HG03135 (cell line): ENCODE data around the gene FBRSL1.

ENCODE experiments used
- ATAC-seq: cut with Tn5 transposase; IDR thresholded peaks from one replicate; pipeline ENCODE4 v1.9.1; 2021; ENCODE audit warnings: mild to moderate bottlenecking, moderate library complexity; ENCODE audit not compliant: unreplicated experiment

FBRSL1 gene

DNA sequence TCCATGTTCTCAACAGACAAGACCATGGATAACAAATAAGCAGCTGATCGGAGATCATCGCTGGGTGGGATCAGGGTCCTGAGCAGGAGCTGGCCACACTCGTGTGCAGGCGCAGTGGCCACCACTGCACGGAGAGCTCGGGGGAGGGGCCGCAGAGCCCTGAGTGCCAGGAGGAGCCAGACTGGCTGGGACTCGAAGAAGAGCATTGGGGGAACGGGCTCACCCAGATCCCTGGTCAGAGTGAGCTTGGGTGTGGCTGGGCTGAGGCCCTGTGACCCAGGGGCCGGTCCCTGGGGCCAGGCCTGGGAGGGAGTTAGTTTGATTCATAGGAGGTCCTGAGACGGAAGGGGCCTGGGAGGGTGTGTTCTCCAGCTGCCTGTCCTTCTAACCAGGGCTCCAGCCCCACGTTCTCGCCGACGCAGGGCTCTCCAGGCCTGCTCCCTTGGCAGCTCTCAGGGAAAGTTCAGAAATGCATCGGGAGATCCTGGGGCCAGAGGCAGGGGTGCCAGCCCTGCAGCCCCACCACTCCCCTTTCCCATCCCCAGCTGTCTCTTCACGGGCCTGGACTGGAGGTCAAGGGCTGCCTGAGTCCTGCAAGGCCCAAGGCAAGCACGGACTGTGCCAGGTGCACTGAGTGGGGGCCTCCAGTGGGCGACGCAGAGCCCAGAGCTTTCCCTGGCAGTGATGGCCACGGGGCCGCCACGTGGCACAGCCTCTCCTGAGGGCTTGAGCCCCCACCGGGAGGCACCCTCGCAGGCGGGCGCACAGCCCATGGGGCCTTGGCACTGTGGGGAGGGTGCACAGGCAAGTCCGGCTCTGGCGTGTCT lies 48.1 kb downstream of the FBRSL1 start:
- ATAC-seq: no peak

DNA sequence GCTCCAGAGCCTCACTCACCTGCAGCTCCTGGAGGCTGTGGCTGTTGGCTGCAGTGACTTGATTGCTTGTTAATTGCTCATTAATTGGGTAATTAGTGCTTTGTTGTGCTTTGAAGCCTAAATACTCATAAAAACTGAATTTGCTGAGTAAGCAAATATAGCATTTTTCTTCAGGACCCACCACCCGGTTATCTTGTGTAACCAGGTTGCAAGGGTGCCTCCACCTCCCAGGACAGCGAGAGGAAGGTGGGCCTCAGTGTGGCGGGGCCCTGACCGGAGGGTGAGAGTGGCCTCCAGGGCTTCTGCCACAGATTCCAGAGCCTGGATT lies 48.7 kb downstream of the FBRSL1 start:
- no peak for ATAC-seq

DNA sequence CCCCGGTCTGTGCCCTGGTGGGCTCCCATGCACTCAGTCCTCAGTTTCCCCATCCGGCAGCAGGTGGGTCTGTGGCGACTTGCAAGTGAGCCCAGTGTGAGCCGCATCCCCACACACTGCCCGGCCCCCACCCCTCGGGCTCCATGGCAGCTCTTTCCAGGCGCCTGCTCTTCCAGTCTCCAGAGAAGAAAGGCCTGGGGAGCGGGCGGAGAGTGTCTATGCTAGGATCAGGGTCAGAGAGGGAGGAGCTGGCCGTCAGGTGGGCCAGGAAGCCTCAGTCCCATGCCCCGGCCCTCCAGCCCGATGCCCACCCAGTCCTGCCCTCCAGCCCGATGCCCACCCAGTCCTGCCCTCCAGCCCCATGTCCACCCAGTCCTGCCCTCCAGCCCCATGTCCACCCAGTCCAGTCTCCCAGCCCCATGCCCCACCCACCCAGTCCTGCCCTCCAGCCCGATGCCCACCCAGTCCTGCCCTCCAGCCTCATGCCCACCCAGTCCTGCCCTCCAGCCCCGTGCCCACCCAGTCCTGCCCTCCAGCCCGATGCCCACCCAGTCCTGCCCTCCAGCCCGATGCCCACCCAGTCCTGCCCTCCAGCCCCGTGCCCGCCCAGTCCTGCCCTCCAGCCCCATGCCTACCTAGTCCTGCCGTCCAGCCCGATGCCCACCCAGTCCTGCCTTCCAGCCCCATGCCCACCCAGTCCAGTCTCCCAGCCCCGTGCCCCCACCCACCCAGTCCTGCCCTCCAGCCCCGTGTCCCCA lies 49.2 kb downstream of the FBRSL1 start:
- no peak for ATAC-seq

DNA sequence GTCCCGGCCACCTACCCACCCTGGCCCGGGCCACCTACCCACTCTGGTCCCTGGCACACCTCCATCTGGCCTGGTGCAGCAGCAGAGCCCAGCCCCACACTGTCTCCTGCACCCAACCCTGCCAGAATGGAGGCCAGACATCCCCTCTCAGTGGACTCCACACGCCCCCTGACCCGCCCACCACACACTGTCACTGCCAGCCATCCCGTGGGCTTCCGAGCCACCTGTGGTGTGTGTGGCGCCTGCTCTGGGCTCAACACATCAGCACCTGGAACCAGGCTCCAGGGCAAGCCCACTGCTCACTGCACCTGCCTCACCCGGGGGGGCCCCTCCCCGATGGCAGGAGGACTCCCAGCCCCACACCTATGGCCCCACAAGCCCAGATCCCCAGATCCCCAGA lies 50.5 kb downstream of the FBRSL1 start:
- ATAC-seq: no peak

DNA sequence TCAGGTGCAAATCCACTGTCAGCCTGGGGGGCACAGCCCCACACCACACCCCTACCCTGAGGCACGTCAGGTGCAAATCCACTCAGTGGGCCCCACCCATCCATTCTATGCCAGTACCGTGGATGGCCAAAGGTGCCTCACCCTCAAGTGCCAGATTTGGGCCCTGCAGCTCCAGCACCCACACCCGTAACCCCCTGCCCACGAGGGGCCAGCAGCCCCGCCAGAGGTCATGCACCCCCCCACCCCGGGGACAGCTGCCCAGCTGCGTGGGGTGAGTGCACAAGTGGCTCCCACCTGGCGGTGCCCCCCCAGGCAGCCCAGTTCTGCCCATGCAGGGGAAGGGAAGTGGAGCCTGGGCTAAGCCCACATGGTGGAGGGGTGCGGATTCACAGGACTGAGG lies 51.2 kb downstream of the FBRSL1 start:
- ATAC-seq: no peak

DNA sequence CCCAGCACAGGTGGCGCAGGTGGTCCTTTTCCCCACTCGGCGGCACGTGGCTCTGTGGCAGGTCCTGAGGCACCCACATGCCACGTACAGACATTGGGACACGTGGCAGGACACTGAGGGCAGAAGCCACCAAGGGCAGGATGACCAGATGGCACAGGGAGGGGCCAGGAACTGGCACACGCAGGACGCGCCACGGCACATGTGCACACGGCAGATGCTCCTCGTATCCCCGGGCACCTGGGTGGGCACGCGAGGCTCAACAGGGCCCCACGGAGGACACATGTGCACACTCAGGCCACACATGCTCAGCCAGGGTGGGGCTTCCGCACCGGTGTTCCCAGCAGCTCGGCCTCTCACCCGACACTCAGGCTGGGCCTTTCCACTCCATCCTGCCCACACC lies 52.0 kb downstream of the FBRSL1 start:
- no peak for ATAC-seq

DNA sequence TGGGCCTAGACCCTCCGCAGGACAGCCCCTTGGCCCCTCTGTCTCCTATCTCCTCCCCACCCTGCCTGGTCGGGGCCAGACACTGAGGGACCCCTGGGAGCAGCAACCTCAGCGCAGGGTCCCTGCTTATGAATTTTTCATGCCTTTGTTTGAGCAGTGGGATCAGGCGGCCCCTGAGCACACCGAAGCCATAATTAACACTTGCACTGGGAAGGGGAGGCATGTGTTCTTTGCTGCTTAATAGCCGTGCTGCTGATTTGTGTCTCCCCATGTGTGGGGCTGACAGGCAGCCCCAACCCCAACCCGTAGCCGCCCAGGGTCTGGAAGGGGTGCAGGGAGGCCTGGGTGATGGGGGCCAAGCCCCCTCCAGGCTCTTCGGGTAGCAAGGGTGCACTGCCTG lies 52.7 kb downstream of the FBRSL1 start:
- no peak for ATAC-seq

DNA sequence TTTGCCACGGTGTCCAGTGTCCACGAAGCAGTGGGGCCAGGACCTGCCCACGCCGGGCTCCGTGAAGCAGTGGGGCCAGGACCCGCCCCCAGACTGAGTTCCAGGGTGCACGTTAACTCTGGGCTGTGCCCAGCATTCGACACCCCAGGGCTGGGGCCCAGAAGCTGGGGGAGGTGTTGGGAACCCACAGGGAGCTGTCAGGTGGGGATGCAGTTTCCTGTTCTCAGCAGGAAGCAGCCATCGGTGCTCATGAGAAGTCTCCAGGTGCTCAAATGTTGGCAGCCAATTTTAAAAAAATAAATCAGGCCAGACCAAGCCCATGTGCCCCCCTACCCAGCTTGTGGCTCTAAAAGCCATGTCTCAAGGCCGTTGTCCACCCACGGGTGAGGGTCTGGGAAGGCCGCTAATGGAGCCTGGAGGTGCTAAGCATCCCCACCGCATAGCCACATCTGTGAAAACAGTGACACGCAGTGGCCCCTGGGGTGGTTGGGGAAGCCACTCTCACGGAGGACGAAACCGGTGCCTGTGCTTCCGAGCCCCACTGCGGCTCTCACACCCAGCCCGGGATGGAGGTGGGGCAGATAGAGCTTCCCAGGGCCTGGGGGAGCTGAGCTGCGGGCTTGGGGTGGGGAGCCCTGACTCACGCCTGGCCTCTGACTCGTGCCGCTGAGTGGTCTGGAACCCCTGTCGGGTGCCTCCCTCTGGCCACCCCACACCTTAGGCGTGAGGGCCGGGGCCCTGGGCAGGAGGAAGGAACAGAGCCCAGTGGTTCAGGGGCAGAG lies 53.5 kb downstream of the FBRSL1 start:
- no peak for ATAC-seq

DNA sequence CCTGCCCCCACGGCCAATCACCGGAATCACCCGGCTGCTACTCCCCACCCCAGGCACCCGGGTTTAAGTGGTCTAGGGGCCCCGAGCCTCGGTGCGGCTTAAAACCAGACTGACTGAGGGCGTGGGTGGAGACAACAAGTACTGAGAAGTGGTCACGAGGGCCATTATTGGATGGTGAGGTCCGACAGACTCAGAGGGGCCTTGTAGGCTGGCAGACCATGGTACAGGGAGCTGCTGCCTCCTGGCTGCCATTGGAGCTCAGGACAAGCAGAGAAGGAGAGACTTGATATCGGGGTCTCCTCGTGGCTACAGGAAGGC lies 54.1 kb downstream of the FBRSL1 start:
- no peak for ATAC-seq

DNA sequence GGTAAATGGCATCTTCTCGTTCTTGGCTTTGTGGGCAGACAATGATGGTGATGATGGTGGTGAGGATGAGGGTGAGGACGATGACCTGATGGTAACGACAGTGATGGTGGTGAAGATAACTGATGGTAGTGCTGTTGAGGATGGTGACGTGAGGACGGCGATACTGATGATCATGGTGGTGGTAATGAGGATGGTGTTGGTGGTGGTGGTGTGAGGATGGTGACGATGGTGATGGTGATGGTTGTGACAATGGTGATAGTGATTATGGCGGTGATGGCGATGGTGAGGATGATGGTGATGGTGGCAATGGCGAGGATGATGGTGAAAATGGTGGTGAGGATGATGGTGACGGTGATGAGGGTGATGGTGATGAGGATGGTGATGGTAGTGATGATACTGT lies 54.5 kb downstream of the FBRSL1 start:
- no peak for ATAC-seq

DNA sequence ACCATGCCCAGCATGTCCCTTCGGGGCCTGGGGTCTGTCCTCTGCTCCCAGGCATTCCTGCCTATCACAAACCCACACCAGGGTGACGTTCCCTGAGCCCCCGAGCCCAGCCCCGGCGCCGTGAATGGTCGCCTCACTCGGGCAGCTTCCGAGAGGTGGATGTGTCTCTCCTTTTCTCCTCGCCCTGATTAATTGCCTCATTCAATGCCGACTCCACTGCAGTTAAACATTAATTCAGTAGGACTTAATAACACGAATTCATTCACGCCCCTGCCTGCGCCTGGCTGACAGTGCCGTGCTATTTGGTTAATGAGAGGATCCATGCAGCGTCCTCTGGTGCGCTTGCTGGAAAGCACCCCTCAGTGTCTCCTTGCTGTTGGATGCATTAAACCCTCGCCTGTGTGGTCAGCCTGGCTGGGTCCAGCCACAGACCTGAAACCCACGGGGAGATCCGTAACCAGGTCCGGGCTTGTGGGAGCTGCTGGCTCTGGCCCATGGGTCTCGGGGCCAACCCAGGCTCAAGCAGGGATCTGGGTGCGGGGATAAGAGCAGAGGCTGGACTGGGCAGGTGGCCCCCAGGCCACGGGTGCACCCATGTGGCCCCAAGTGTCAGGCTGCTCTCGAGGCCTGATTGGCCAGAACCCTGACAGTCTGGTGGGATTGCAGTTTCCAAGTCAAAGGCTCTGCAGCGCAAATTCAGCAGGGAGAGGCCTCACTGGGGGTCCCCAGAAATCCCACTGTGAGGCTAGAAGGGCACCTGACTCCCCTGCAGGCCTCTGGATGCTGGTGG lies 55.4 kb downstream of the FBRSL1 start:
- no peak for ATAC-seq

DNA sequence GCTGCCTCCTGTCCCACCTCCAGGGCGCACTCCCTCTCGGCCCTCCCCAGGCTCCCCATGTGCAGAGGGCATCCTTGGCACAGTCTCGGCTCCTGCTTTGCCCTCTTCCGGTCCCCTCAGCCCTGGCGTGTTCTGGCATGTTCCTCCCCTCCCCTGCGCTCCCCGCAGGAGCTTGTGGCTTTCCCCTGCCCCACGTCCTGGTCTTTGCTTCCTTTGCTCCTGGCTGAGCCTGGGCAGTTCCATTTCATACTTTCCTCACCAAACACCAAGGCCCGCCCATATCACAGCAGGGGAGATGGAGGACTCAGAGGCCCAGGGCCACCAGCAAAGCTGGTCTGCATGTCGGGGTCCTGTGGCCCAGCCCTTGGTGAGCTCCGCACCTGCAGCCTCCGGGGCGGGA lies 56.0 kb downstream of the FBRSL1 start:
- no peak for ATAC-seq

DNA sequence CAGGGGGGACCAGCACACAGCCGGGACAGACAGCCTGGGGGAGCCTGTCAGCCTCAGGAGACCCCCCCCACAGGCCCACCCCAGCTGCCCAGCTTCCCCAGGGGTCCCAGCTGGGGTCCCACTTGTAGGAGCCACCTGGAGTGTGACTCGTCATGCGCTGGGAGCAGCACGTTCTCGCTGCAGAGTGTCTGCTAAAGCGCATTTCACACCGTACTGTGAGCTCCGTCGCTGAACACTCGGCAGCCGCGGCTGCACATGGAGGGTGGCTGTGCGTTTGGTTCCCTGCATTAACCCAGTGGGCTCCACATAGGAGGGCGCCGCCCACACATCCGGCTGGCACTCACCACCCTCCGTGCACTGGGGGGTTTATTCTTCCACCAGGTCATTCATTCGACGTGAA lies 56.7 kb downstream of the FBRSL1 start:
- no peak for ATAC-seq

DNA sequence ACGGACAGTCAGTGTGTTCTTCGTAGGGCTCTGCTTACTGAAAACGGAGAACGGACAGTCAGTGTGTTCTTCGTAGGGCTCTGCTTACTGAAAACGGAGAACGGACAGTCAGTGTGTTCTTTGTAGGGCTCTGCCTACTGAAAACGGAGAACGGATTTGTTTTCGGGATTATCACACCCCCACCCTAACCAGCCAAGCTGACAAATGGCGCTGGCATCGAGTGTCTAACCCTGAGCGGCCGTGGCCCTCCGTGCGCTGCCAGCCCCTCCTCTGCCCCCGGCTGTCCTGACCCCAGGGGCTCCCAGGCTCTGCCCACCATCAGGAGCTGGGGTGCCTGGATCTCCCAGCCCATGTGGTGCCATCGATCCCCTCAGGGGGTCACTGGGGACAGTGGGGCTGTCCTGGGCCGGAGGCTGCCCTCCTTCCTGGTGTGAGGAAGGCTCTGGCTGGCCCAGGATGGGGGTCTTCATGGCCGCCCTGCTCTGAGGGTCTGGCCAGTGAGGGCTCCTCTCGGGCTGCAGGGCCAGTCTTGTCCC lies 57.3 kb downstream of the FBRSL1 start:
- no peak for ATAC-seq

DNA sequence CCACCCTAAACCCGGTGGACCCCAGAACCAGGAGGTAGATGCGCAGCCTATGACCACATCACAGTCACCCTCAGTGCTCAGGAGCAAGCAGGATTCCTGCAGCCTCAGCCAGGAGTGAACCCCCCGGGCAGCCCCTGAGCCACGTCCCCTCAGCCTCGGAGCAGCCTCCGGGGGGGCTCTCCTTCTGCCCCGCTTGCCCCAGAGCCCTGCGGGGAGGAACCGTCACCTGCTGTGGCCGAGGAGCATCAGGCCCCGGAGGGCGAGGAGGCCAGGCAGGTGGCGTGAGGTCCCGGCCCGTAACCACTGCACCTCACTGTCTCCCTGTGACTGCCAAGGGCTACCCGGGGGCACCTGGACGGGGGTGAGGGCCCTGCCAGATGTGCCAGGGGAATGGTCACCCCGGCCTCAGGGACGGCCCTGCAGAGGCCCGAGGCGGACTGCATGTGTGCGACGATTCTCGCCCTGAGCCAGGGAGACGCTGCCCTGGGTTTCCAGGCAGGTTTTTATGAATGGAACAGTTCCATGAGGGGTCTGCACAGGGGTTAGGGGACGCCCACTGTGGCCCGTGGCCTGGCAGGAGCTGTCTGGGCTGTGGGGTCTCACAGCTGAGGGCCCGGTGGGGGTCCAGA lies 58.6 kb downstream of the FBRSL1 start:
- ATAC-seq: no peak

DNA sequence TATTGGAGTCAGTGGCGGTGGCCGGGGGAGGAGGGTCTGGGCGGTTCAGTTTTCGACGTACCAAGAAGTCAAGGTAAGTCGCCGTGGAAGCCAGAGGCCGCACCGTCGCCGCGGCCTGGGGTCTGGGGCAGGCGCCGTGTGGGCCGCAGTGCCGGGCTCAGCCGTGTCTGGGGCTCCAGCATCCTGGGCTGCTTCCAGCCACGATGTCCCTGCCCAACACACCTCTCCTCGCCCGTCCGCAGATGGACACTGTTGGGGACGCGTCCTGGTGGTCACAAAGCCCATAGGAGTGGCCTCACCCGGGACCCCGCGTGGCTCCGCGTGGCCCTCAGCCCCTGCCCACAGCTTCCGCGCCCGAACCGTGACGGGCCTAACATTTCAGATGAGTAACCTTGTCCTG lies 59.1 kb downstream of the FBRSL1 start:
- ATAC-seq: no peak

DNA sequence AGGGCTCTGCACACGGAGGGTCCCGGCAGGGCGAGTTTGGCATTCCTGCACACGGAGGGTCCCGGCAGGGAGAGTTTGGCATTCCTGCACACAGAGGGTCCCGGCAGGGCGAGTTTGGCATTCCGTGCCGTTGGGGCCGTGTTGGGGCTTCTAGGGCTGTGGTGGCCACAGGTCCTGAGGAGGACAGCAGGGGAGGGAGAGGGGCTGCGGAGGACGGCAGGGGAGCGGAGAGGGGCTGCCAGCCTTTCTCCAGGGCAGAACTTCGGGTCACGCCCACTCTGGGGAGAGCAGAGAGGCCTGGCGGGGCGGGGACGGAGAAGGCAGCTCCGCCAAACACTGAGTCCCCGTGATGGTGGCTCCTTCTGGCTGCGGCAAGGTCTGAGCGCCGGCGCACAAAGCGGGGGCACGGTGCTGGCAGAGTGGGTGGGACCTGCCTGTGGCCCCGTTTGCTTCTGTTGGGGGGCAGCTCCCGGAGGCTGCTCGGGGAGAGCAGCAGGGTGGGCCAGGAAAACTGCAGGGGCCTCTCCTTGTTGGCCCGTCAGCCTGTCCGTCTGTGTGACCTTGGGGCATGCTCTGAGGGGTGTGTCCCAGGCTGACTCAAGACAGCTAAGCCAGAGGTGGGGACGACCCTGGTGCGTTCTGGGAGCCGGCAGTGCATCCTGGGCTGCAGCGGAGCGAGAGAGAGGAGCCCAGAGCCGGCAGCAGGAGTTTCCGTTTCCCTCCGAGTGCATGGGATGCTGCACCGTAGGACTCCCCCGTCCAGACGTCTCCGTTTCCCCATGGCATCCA lies 60.3 kb downstream of the FBRSL1 start:
- ATAC-seq: no peak

DNA sequence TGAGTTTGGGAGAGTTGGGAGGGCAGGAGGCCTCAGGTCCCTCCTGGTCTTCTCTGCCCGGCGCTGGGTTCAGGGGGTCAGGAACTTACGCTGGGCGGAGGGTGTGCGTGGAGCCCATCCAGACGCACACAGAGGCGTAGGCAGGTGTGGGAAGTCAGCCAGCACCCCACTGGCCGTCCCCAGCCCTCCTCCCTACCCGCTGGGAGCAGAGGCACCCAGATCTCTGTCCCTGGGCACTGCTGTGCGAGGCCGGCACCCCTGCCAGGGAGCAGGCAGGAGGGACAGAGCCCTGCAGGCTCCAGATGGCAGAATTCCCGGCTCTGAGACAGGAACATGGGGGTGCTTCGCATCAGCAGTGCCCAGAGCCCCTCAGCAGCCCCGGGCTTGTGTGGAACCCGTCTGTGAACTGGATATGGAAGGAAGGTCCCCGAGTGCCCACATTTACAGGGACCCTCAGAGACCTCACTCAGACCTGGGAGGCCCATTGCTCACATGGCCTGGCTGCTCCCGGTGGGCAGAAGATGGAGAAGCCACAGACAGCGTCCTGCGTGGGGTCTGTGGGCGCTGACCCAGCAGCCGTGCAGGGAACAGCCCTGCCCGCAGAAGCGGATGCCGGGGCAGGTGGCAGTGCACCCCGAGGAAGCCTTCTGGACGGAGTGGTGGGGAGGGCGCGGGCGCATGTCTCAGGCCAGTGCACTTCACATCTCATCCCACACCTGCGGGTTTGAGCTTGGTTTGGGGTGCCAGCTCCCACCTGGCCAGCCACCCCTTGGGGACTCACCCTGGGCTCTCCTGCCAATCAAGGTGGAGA lies 61.1 kb downstream of the FBRSL1 start:
- ATAC-seq: no peak

DNA sequence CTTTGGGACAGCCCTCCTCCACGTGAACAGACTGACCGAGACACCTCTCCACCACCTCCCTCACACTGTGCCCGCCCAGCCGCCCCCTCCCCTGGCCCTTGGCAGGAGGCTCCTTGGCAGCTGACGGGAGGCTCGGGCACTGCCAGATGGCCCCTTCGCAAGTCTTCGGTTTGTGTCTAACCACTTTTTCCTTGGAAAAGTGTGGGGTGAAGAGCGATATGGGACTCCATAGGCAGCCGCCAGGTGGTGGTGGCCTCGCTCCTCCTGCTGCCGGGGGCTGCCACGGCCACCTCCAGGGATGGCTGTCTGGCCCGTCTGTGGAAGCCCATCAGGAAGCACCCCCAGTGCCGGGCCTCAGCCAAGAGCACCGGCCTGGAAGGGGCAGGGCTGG lies 61.7 kb downstream of the FBRSL1 start:
- ATAC-seq: no peak
